GM12878 (cell line): ENCODE measurements around the gene CCDC51.

Source experiments
- CEBPB ChIP-seq, 2 experiments: fragments of 150-350 bp in 1 of 2; IDR thresholded peaks; 2 replicates each; pipeline ENCODE4 v1.6.1; 2012 to 2014; ENCODE audit warnings: low read depth in 2 of 2, low read length in 2 of 2, borderline replicate concordance in 1 of 2, inconsistent platforms in 1 of 2
- TAF1 ChIP-seq: IDR thresholded peaks from 2 replicates; pipeline ENCODE4 v1.6.1; 2011; ENCODE audit warnings: mild to moderate bottlenecking, low read depth, low read length, borderline replicate concordance
- TF ChIP-seq, protein P1 (sequence below): IDR thresholded peaks from 2 replicates; pipeline ENCODE4 v1.6.1; 2011; ENCODE audit warnings: low read depth, low read length, improper control_type of control experiment, borderline replicate concordance

DNA sequence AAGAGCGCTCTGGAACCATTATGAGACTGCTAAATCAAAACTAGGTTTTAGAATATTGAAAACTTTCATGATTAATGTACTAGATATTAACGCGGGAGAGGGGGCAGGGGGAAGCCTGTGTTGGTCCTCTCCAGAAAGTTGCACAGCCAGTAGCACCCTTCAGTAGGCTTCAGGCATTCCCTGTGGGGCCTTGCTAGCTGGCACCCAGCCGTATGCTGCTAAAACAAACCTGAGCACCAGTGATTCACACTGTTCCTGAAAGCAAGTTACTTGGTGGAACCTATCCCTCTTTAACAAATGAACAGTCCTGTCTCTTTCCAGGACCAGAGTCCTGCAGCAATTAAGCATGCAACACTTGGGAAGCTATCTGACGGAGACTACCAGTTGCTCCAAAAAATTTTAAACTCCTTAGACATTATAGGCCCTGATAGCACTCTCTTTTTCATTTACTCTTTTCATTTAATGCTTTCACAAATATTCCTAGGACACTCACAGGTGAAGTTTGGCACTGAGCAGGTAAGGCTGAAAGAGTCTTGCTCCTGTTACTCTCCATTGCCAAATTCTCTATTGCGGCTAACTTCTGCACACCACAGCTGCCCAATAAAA is 5.5 kb upstream of the CCDC51 start:
- TF ChIP-seq, protein P1, sequence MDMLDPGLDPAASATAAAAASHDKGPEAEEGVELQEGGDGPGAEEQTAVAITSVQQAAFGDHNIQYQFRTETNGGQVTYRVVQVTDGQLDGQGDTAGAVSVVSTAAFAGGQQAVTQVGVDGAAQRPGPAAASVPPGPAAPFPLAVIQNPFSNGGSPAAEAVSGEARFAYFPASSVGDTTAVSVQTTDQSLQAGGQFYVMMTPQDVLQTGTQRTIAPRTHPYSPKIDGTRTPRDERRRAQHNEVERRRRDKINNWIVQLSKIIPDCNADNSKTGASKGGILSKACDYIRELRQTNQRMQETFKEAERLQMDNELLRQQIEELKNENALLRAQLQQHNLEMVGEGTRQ, result no peak
- TF ChIP-seq CEBPB (IDR thresholded peaks at IDR 0.05; ENCODE audit: borderline replicate concordance in 1 of 2, low read depth in 2 of 2, low read length in 2 of 2) (no peak), TAF1 (no peak)
